Hepatic stellate cell (primary cell): ENCODE results near the gene ZCCHC18.
"Not testable (repeated sequence)": the region's sequence is repeated elsewhere in the genome, so short reads cannot be mapped to it uniquely, and the experiment has no call there.

ENCODE experiments used
- DNase-seq: peaks from one replicate; pipeline ENCODE4 v3.0.0; 2011; ENCODE audit warnings: low spot score

Gene ZCCHC18

DNA sequence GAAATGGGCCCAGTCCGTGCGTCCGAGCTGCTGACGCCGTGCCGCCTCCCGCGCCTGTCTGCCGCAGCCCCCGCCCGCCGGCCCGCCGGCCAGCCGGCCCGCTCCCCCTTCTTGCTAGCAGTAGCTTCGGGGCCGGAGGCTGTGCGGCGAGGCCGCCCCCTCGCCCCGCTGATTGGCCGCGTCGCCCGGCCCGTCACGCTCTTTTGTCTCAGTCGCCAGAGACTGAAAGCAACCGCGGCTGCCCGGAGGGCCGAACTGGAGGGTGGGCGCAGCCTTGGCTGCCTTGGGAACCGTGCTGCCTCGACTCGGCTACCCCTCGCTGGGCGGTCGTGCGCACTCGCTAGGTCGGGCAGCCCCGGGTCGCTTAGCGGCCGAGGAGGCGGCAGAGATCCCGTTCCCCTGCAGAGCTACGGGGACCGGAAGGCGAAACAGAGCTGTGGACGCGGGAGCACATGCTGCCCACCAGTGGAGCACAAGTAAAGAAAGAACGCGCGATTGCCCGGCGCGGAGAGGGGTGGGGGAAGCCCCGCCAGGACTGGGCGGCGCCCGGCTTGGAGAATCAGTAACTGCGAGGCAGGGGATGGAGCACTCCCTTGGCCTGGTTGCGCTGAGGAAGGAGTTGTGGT lies at the start of gene ZCCHC18:
Gene ZCCHC18, plus strand, starts transcription at position 198 of the 626 bp plus-strand sequence. CDS start 1,589 bp downstream, outside the sequence.
- DNase-seq, result peak; percentile 69

DNA sequence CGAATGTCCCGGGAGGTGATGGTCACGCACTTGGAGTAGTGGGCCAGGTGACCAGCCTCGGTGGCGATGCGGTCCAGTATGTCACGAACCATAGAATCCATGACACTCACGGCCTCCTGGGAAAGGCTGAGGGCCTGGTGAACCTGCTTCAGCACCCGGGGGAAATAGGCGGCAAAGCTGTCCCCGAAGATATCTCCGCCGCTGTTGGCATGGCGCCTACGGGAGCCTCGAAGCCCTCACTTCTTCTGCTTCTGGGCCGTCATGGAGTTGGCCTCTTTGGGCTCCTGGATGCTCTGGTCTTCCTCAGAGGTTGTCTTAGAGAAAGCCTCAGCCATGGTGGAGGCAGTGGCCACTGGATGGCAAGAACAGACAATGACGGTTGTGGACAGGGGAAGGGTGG lies 49.7 kb upstream of the ZCCHC18 start:
- not testable (repeated sequence) for DNase-seq

DNA sequence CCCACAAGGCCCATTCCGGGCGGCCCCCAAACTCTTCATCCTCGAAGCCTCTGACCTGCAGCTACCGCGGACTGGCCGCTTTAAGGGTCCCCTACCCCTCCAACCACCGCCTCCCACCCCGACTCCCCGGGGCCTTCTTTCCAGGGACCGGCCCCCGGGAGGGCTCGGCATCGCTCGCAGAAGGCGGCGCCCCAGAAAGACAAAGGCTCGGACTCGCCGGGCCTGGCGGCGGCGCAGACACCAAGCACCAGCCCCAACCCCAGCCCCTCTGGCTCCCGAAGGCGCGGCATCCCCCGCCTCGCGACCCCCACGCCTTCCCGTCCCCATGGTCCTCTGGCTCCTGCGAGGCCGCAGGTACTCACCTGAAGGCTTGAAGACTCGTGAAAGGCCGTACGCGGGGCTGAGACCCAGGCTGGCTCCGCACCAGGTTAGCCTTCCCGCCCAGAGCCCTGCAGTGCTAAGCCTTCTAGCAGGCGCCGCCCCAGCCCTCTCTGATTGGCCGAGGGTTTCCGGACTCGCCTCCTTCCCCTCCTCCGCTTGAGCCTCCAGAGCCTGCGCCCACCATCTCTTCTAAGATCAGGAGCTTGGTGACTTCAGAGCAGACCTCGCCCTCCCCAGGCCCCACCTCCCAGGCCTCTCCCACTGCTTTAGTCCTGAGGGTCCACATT lies 36.4 kb upstream of the ZCCHC18 start, which contains the start of gene TMSB15C:
Gene TMSB15C, minus strand, starts transcription at position 459 of the 668 bp plus-strand sequence.
- DNase-seq, result not testable (repeated sequence)

DNA sequence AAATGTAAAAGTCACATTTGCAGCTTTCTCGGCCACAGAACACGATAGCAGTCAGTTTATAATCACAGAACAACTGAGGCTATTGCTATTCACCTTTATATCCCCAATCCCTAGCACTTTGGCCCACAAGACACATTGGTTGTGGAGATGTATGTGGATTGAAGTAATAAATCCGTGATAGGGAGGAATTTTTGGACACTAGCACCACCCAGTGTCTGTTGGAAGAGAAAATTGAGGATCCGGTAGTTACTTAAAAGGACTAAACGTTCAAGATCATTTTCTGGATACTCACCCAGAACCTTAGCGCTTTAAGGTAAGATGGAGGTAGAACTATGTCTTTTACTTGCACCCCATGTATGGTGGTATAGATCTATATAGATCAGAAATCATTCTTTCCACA lies 34.5 kb upstream of the ZCCHC18 start:
- not testable (repeated sequence) for DNase-seq

DNA sequence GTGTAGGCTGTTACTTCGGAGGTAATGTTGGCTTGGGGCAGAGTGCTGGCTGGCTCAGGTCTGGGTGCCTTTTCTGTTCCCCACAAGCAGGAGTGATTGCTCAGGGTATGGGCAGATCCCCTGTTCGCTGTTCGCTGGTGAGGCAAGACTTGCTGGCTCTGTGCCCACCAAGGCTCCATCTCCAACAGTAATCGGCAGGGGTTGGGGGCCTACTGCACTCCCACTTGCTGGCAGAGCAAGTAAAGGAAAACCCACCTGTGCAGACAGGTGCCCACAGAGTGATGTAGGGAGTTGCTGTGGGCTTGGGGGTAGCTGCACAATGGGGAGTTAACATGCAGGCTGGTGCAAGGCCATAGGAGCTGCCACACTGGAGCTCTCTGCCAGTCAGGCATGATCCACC lies 28.3 kb upstream of the ZCCHC18 start:
- DNase-seq, result no peak

DNA sequence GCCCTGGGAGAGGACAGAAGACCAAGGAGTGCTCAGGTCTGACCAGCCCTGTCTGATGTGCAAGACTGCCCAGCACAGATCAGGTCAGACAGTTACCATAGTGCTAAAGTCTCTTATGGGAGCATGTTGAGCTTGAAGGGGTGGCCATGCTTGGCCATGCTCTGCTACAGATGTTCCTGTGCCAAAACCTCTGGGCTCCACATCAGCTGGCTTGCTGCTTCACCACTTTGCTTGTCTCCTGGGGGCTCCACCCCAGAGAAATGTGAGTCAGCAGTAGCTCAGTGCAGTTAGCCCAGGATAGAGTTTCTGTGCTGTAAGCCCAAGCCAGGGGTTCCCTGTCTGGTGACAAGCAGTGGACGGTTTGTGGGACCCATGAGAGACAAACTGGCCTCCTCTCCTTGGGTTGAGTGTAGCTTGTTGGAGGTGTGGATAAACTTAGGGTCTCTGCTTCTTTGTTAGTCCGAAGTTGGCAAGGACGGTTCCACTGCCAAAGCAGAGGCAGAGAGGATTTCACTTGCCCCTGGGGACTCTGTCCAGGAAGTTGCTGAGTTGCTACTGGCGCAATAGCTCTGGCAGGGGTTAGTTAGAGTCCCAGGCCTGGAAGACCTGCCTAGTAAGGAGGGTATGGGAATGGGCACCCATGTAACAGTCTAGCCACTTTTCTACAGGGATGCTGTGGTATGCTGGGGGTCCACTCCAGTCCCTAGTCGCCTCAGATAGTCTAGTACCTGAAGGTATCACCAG lies 27.6 kb upstream of the ZCCHC18 start:
- no peak for DNase-seq

DNA sequence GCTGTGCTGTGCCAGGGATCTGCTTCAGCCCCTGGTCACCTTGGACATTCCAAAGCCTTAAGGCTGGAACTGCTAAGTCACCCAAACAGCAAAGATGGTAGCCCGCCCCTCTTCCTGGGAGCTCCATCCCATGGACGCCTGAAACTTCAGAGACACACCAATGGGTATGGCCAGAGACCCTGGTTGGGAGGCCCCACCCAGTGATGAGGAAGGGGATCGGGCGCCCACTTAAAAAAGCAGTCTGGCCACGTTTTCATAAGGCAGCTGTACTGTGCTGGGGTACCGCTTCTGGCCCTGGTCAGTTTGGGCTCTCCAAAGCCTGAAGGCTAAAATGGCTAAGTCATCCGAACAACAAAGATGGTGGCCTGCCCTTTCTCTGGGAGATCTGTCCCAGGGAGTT lies 26.8 kb upstream of the ZCCHC18 start:
- DNase-seq, result no peak

DNA sequence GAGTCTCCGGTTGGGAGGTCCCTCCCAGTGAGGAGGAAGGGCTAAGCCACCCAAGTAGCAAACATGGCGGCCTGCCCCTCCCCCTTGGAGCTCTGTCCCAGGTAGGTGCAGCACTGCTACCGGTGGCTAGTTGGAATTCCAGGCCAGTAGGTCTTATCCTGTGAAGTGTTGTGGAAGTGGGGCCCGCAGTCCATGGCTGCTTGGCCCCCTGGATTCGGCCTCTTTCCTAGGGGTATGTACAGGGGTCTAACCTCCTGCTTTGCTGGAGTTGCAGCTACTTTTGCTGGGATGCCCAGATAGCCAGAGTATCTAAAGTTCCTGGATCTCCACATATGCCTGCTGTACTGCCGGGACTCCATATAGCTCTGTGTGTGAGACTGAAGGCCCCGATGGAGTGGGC lies 26.4 kb upstream of the ZCCHC18 start:
- no peak for DNase-seq

DNA sequence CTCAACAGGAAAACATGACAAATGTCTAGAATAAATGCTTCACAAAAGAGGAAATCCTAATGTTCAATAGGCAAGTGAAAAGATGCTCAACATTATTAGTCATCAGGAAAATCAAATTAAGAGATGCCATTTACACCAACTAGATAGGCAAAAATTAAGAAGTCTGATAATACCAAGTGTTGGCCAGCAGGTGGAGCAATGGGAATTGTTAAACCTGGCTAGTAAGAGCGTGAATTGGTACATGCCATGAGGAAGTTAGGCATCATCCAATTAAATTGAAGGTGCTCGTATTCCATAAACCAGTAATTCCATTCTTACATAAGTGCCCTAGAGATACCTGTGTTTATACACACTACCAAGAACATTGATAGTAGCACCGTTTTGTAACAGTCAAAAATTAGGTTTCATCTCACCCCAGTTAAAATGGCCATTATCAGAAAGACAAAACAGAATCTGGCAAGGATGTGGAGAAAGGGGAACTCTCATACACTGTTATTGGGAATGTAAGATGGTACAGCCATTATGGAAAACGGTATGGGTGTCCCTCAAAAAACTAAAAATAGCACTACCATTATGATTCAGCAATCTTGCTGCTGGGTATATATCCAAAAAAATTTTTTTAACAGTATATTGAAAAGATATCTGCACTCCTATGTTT lies 14.0 kb upstream of the ZCCHC18 start:
- DNase-seq, result peak; percentile 19

DNA sequence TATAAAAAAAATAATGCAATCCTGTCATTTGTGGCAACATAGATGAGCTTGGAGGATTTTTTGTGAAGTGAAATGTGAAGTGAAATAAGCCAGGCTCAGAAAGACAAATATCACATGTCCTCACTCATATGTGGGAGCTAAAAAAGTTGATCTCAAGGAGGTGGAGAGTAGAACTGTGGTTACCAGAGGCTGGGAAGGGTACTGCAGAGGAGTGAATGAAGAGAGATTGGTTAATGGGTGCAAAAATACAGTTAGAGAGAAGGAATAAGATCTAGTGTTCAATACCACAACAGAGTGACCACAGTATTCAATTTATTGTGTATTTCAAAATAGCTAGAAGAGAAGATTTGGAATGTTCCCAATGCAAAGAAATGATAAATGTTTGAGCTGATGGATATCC lies 13.4 kb upstream of the ZCCHC18 start:
- no peak for DNase-seq

DNA sequence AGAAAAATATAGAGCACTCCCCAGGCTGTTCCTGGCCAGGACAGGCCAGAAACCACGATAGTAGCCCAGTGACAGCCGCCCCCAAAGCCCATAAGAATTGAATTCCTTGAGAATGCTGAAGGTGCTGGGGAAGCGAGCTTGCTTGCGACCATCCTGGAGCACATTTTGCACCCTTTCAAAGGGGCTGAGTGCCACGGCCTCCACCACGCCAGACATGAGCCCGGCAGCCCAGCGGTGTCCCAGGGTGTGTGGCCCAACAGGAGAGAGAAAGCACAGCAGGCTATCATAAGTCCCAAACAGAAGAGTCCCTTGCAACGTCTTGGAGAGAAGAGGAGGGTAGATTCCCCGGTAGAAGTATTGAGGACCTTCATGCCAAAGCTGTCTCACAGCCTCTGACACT lies 7.6 kb upstream of the ZCCHC18 start:
- no peak for DNase-seq

DNA sequence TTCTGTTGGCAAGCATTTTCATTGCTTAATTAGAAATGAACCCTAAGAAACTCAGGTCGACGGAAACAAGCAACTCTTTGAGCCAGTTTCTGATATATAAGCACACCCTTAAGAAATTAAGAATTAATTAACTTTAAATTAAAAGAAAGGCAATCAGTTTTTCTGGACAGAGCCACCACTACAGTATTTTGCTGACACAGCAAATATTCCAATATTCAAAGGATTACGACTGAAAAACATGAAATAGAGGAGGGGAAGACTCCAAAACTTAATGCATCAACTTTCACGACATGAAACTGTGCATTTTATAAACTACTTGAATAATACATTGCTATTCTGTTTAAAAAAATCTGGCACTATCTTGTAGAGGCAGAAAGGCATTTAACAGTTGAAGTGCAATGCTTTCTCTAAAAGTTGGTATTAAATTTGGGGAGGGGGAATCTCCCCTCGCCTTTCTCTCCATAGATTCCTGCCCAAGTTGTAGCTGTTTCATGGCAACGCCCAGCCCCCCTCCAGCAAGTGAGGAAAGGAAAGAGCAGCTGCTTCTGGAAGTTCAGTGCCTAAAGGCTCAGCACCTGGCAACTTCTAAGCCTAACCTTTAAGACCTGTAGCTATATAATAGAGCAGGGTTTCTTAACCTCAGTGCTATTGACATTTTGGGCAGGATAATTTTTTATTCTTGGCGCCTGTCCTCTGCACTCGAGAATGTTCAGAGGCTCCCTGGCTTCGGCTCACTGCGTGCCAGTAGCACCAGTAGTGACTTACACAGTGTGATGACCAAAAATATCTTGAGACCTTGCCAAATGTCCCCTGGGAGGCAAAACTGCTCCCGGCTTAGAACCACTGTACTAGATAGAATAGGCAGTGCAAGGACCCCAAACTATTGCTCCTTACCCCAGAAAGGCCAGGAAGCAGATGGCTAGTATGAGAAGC lies 6.7 kb upstream of the ZCCHC18 start:
- DNase-seq, result no peak

DNA sequence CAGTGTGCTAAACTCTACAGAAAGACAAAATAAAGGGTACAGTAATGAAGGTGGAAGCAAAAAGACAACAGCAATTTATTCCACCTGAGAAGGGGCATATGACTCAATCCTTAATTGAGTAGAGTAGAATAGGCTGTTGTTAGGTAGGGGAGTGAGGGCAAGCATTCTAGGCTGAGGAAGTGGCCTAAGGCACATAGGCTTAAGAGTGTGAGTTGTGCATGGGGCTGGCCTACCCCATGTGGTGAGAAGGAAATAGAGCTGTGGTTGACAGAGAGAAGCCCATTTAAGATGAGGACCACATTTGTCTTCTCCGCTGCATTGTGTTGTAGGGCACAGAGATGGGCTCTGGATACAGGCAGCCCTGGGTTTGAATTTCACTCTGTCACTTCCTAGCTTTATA lies 3.4 kb upstream of the ZCCHC18 start:
- DNase-seq, result no peak

DNA sequence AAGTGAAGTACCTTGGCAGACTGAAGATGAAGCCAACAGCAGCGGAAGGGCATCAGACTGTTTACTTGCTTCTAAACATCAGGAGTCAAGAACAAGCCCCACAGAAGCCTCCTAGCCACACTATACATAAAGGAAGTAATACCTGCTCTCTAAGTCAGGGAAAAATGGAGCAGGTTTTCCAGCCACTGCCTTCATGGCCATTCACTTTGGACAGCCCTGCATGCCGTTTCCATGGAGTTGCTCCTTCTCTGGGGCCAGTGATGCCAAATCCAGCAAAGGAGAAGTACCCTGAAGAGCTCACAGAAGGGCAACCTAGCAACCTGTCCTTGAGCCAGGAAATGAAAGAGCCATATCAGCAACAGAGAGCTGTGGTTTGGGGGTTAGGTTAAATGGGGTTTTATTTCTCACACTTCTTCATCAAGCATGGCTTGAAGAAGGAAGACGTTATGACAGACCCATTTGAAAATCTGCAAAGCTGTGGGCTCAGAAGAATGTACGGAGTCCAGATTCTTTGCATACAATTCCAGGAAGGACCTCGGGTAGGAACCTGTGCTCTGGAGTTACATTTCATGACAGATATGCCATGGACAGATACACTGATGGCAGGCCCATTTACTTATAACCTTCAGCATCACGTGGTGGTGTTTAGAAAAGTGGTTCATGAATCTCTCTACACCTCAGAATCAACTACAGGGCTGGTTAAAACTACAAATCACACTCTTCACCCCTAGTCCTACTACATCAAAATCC lies 1.7 kb upstream of the ZCCHC18 start:
- not testable (repeated sequence) for DNase-seq

DNA sequence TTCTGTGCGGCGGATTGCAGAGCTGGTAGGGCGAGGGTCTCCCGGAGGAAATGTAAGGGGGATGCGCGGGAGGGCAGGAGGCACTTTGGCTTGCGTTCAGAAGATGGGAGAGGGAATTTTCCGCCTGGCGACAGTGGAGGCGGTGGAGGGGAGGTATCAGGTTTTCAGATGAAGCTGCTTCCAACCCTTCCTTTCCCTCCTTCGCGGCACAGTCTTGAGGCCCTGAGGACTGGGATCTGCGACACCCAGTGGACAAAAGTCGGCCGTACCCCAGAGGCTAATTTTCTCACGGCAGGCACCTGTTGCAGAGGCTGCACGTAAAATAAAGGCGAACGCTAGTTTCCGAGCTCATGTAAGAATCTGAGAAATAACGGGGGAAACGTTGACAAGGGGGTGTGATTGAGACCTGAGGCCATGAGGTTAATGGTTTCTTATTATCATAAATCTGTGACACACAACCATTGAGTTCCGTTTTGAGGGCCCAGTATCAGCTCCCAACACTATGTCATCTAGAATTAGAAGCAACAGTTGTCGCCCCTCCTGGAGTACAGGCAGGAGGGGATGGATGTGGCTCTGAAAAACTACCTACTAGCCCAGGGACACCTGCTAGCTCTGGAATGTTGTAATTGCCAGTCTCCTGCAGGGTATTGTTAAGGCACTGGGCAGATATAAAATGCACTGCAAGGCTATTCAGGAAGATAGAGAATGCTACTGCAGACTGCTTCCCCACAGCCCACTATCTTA lies 1.1 kb downstream of the ZCCHC18 start:
- DNase-seq, result peak; percentile 32

DNA sequence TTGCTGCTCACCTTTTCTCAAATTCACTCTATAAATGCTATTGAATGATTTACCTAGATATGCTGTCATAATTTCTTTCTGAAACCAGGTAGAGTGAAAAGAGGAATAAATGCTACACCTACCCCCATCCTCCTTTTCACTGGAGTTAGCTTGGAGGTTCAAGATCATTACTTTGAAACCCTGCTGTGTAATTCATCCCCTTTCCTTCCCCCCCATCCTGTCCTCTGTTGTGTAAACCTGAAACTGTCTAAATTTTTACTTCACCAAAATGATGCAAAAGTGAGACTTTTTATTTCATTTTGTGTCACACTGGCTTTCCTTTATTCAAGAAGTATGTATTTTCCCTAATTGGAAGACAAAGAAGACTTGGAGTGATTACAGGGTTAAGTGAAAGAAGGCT lies 5.4 kb downstream of the ZCCHC18 start:
- DNase-seq, result no peak

DNA sequence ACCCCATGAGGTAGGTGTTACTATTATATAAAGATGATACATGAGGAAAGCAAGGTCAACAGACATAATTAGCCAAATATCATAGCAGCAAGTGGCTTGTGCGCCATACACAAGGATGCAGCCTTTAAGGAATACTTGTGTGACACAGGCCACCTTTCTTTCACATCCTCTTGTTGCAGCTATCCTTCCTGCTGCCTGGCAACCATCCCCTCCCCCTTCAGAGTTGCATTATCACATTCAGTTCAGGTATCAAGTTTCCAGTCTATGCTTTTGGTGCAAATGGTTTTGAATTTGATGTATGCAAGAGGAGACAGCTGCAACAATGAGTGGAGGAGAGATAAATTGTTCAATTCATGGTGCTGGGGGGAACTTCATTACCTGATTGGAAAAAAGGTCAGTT lies 6.4 kb downstream of the ZCCHC18 start:
- DNase-seq, result no peak

DNA sequence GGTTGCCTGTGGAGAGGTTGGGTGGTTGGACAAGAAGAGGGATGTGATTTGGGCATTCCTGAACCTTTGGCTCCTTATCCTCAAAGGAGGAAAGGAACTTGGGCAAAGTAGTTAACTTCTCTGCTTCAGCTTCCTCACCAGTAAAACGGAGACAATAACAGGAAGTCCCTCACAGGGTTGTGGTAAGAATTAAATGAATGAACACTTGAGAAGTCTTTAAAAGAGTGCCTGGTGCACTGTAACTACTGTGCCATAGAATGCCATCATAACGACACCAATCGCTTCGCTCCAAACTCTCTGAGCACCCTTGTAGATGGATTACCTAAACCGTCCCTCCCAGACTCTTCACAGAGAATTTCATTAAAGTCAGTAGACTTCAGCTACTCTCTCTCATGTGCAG lies 10.5 kb downstream of the ZCCHC18 start:
- no peak for DNase-seq

DNA sequence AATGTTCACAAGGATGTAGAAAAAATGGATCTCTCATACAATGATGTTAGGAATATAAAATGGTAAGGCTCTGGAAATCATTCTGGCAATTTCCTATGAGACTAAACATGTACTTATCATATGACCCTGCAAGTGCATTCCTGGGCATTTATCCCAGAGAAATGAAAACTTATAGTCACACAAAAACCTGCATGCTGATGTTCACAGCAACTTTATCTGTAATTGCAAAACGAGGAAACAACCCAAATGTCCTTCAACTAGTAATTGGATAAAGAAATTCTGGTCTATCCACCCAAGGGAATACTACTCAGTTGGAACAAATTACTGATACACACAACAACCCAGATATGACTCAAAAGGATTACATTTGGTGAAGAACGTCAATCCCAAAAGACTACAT lies 14.5 kb downstream of the ZCCHC18 start:
- DNase-seq, result no peak

DNA sequence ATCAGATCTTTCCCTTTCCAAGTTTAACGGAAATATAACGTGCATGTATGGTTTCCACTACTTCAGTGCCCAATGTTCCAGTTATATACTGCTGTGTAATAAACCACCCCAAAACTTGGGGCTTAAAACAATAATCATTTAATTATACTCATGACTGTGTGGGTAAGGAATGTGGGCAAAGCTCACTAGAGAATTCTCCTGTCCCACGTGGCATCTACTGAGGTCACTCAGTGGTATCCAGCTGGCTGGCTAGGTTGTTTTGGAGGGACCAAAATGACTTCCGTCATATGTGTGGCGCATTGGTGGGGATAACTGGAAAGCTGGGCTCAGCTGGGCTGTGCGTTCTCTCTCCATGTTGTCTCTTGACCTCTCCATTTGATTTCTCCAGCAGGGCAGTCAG lies 18.5 kb downstream of the ZCCHC18 start:
- DNase-seq, result no peak
